GM12873 (cell line): ENCODE data around the gene PJVK.

Experiments
- CTCF ChIP-seq: IDR thresholded peaks from 2 replicates; pipeline ENCODE4 v1.5.1; 2012; ENCODE audit warnings: low read depth, mild to moderate bottlenecking, moderate library complexity, low read length, control low read depth; ENCODE audit not compliant: insufficient read depth; ENCODE audit errors: missing control alignments

The PJVK gene

GRCh38 chr2:178506524-178506923, 55.3 kb downstream of the PJVK start:
- TF ChIP-seq CTCF: no peak

GRCh38 chr2:178506949-178507348, 55.8 kb downstream of the PJVK start:
- TF ChIP-seq CTCF: no peak

GRCh38 chr2:178508646-178509045, 57.5 kb downstream of the PJVK start:
- TF ChIP-seq CTCF: no peak

GRCh38 chr2:178510384-178510783, 59.2 kb downstream of the PJVK start:
- TF ChIP-seq CTCF: no peak
